Natural killer cell (primary cell): ENCODE data around the gene CCDC57. TPM values are rescaled to one million over a fixed set of nuclear protein-coding genes. Genes with fewer than 3 reads are reported as not detected.

ENCODE experiments used
- ATAC-seq, 3 donors: fragments of 150-1000 bp in 2 of 3; fragments of 200-7000 bp in 1 of 3; cut with Tn5 transposase; 1 replicate in 1 of 3; 2 replicates in 2 of 3; pipeline ENCODE4 v1.10.0; 2021; ENCODE audit warnings: mild to moderate bottlenecking in 2 of 3, moderate library complexity in 2 of 3
- DNase-seq, 2 donors: peaks; one replicate each; pipeline versions ENCODE4 v3.0.0 to v3.0.0-alpha.2; 2013 to 2021; ENCODE audit warnings: mixed read lengths in 1 of 2
- H3K27ac ChIP-seq: one replicate; pipeline ENCODE4 v1.5.1; 2013; ENCODE audit warnings: mild to moderate bottlenecking, low read length
- H3K27me3 ChIP-seq: one replicate; pipeline ENCODE4 v1.6.1; 2013; ENCODE audit warnings: low read length; ENCODE audit not compliant: control insufficient read depth, insufficient read depth
- H3K36me3 ChIP-seq: one replicate; pipeline ENCODE4 v1.6.1; 2013; ENCODE audit warnings: low read length; ENCODE audit not compliant: control insufficient read depth, insufficient read depth
- H3K4me1 ChIP-seq: one replicate; pipeline ENCODE4 v1.6.1; 2013; ENCODE audit warnings: low read length; ENCODE audit not compliant: control insufficient read depth, insufficient read depth
- H3K4me3 ChIP-seq: one replicate; pipeline ENCODE4 v1.5.1; 2013; ENCODE audit warnings: low read length
- H3K9me3 ChIP-seq: one replicate; pipeline ENCODE4 v1.6.1; 2013; ENCODE audit warnings: low read length; ENCODE audit not compliant: control insufficient read depth, insufficient read depth
- H3K27ac Mint-ChIP-seq, 2 donors: one replicate each; pipeline ENCODE4 v1.8.0; 2022; ENCODE audit warnings: mild to moderate bottlenecking in 2 of 2, mixed read lengths in 2 of 2, moderate library complexity in 1 of 2
- H3K27me3 Mint-ChIP-seq, 2 donors: one replicate each; pipeline ENCODE4 v1.8.0; 2022; ENCODE audit warnings: low read depth in 2 of 2, mixed read lengths in 2 of 2
- H3K36me3 Mint-ChIP-seq: one replicate; pipeline ENCODE4 v1.8.0; 2022; ENCODE audit warnings: mixed read lengths
- H3K4me1 Mint-ChIP-seq, 2 donors: one replicate each; pipeline ENCODE4 v1.8.0; 2022; ENCODE audit warnings: mixed read lengths in 2 of 2
- H3K4me3 Mint-ChIP-seq: one replicate; pipeline ENCODE4 v1.8.0; 2022; ENCODE audit warnings: mild to moderate bottlenecking, moderate library complexity, mixed read lengths
- H3K9me3 Mint-ChIP-seq, 2 donors: one replicate each; pipeline ENCODE4 v1.8.0; 2022; ENCODE audit warnings: mixed read lengths in 2 of 2
- WGBS: methylation state at CpG from one replicate; pipeline ENCODE4 v1.1.7; 2013; ENCODE audit warnings: missing lambda C conversion rate; ENCODE audit not compliant: insufficient coverage; 5-methylcytosine and 5-hydroxymethylcytosine counted together
- intact Hi-C: fragments of 100-400 bp; cut with micrococcal nuclease; formaldehyde crosslinking; loops from one replicate; pipeline ENCODE4 v1.14.2; 2022
- total RNA-seq, 4 donors: library from RNA; stranded (reverse); fragments of 120-200 nt in 1 of 4; gene quantifications; one replicate each; pipeline versions ENCODE4 v1.2.3 to v1.2.4, GENCODE V29; 2013 to 2022
- TF ChIP-seq, protein P1 (sequence below): fragments of 200-600 bp; IDR thresholded peaks from one replicate; pipeline ENCODE4 v1.8.0; 2022; ENCODE audit warnings: antibody characterized with exemption

CCDC57 gene
- total RNA-seq, 3 donors from 2014 or later (not counting 1 experiment from before 2014, with no cell fraction given) = 69.7 to 79.2 (median 75.1) TPM

DNA sequence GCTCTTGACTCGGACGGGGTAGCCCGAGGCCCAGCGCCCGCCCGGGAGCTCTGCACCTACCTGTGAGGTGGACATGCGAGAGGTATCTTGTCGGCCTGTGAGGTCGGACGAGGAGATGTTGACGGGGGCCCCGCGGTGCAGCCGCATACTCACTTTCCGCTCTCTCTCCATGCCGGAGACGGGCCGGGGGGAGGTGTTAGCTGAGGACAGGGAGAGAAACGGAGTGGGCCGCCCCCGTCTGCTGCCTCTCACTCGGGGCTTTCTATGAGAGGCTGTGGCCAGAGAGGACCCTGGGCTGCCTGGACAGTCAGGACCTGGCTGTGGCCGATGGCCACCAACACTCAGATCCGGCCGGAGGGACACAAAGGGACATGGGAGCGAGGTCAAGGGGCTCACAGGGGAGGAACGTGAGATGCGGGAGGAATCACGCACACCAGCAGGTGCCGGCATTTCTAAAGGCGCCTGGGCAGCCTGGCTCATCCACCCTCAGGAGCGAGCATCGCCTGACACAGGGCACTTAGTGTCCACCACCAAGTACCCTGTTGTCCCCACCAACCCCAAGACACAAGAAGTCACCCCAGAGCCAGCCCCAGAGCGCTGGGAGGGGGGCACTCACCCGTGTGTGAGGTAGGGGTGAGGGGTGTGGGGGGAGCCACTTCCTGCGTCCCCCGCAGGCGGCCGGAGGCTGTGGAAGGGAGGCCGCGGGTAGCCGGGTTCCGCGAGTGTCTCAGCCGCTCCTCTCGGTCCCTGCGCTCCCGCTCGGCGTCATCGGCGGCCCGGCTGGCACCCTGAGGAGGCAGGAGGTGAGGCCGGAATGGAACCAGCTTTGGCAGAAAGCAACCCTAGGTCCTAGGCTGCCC is 36.4 kb upstream of the CCDC57 start:
- peaks cover 23% of the 10 kb centered on the region for H3K4me1 ChIP-seq
- intact Hi-C loops = loop anchor here (10.0 kb wide), 1 partner anchor 166 kb away; the partner anchor contains the start of genes HEXD and OGFOD3
- Mint-ChIP-seq H3K4me1 (peaks cover 38 to 50% of the 10 kb centered on the region in 2 donors), H3K36me3 (peaks cover 22% of the 10 kb centered on the region), H3K27me3 (no peaks in the 10 kb centered on the region), H3K27ac (peak overlapping the region; percentile 87 to 88), H3K9me3 (no peaks in the 10 kb centered on the region), H3K4me3 (peak overlapping the region; percentile 52)
- H3K9me3 ChIP-seq = no peaks in the 10 kb centered on the region
- no peak for ATAC-seq
- TF ChIP-seq, protein P1, sequence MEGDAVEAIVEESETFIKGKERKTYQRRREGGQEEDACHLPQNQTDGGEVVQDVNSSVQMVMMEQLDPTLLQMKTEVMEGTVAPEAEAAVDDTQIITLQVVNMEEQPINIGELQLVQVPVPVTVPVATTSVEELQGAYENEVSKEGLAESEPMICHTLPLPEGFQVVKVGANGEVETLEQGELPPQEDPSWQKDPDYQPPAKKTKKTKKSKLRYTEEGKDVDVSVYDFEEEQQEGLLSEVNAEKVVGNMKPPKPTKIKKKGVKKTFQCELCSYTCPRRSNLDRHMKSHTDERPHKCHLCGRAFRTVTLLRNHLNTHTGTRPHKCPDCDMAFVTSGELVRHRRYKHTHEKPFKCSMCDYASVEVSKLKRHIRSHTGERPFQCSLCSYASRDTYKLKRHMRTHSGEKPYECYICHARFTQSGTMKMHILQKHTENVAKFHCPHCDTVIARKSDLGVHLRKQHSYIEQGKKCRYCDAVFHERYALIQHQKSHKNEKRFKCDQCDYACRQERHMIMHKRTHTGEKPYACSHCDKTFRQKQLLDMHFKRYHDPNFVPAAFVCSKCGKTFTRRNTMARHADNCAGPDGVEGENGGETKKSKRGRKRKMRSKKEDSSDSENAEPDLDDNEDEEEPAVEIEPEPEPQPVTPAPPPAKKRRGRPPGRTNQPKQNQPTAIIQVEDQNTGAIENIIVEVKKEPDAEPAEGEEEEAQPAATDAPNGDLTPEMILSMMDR = no peak
- no peak for DNase-seq
- H3K27me3 ChIP-seq = no peaks in the 10 kb centered on the region
- H3K4me3 ChIP-seq = no peak overlapping the region
- peaks cover 95% of the 10 kb centered on the region for H3K36me3 ChIP-seq
- 96% methylated on average over 53 of the region's 54 CpGs for WGBS
- no peak overlapping the region for H3K27ac ChIP-seq

DNA sequence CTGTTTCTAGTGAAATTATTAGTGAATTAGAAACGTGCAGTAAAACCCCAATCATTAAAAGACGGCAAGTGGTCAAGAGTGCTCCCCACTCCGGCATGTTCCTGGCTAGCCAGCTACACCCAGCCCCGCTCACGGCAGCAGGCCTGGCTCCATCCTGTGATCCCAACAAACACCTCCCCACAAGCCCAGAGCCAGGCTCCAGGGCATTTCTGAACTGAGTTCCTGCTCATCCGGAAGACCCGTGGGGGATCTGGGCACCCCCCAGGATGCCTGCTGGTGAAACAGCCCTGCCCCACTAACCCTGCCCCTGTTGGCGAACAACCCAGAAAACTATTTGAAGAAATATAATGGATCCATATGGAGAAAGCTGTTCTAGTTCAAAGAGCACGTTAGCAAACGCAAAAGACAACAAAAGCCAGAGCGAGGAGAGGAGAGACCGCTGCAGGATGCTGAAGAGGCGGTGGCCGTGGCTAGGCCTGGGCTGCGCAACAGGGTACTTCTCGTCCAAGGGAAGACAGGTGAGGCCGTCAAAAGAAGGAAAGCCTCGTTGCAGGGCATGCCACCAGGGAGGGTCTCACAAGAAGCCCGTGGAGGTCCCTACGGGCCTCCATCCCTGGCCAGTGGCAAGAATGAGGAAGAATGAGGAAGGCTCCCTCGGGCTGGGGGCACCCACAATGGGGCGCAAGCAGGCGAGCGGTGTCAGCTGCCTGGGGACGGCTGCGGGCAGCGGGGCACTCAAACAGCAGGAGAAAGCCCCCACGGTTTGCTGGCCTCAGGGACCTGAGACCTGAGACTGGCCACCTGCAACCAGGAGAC is 35.4 kb upstream of the CCDC57 start:
- H3K27ac Mint-ChIP-seq = peak overlapping the region; percentile 87 to 88
- DNase-seq = no peak
- 91% methylated on average over 28 of the region's 28 CpGs for WGBS
- intact Hi-C loops = loop anchor here (10.0 kb wide), 1 partner anchor 167 kb away; the partner anchor contains the start of genes HEXD and OGFOD3
- Histone ChIP-seq H3K9me3 (no peaks in the 10 kb centered on the region), H3K27ac (no peak overlapping the region), H3K4me1 (peaks cover 24% of the 10 kb centered on the region), H3K4me3 (no peak overlapping the region), H3K36me3 (peaks cover 99% of the 10 kb centered on the region), H3K27me3 (no peaks in the 10 kb centered on the region)
- H3K4me3 Mint-ChIP-seq = peak overlapping the region; percentile 52
- ATAC-seq = no peak
- H3K27me3 Mint-ChIP-seq = no peaks in the 10 kb centered on the region
- peaks cover 40 to 52% of the 10 kb centered on the region in 2 donors for H3K4me1 Mint-ChIP-seq
- H3K36me3 Mint-ChIP-seq = peaks cover 25% of the 10 kb centered on the region
- H3K9me3 Mint-ChIP-seq = no peaks in the 10 kb centered on the region
- TF ChIP-seq, protein P1 = no peak

DNA sequence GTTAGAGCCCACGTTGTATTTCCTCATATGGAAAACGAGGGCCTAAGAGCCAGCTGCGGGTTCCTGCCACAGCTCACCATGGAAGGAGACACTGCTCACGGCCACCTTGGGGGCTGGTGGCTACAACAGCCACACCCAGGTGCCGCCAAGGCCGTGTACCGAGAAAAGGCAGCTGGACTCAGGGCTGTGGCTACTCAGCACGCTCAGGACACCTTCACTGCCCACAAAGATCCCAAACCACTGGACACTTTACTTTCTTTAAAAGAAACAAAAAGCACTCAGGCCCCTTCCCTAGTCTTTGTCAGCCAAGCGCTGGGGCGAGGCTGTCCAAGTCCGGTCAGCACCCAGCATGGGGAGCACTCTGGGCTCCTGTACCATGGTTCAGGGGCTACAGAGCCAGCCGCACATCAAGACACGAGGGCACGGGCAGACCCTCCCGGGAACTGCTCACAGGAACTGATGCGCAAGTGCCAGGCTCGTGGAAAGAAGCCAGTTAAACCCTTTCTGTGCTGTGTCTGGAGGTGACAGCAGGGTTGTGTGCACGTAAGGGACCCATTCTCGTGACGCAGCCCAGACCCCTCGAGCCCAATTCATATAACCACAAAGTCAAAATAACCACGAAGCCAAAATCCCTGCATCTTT is 34.7 kb upstream of the CCDC57 start:
- 56% methylated on average over 18 of the region's 22 CpGs for WGBS
- peaks cover 98% of the 10 kb centered on the region for H3K36me3 ChIP-seq
- ATAC-seq (peak in 1 of 3 donors; percentile 5), DNase-seq (no peak)
- intact Hi-C loops = loop anchor here (10.0 kb wide), 1 partner anchor 167 kb away; the partner anchor contains the start of genes HEXD and OGFOD3
- H3K27ac Mint-ChIP-seq = peak overlapping the region; percentile 87 to 88
- H3K9me3 ChIP-seq = no peaks in the 10 kb centered on the region
- H3K4me1 Mint-ChIP-seq = peaks cover 45 to 56% of the 10 kb centered on the region in 2 donors
- H3K27ac ChIP-seq = peak overlapping the region; percentile 34
- H3K9me3 Mint-ChIP-seq = no peaks in the 10 kb centered on the region
- TF ChIP-seq, protein P1 = no peak
- H3K27me3 Mint-ChIP-seq = no peaks in the 10 kb centered on the region
- H3K4me1 ChIP-seq = peaks cover 30% of the 10 kb centered on the region
- H3K4me3 Mint-ChIP-seq = peak overlapping the region; percentile 0
- no peak overlapping the region for H3K4me3 ChIP-seq
- H3K36me3 Mint-ChIP-seq = peaks cover 25% of the 10 kb centered on the region
- no peaks in the 10 kb centered on the region for H3K27me3 ChIP-seq
